ENCODE measurements around the gene NEK11. TPM values are rescaled to one million over a fixed set of nuclear protein-coding genes. Genes with fewer than 3 reads are reported as not detected.

Gene NEK11
- polyA plus RNA-seq, 3 donors = 0.31 to 0.56 (median 0.43) TPM

DNA sequence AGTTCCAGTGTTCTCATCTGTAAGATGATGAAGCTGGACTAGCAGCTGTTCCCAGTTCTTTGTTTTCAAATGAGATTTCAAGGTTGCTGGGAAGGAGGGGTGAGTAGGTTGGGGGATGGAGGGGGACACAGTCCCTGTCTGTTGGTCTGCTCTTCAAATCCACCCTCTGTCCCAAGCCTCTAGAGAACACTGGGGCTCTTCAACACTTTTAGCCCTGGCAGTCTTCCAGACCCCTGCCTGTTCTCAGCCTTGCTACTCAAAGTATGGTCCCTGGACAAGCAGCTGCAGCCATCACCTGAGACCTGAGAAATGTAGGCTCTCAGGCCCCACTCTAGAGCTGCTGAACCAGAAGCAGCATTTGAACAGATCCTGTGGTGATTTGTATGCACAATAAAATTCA lies 41.3 kb downstream of the NEK11 start:
- Mint-ChIP-seq H3K27me3 (ENCODE audit: low read depth in 3 of 3) (peaks cover 0 to 1% (median 0%) of the 10 kb centered on the region in 3 donors), H3K27ac (no peak overlapping the region), H3K4me3 (no peak overlapping the region), H3K9me3 (peaks cover 0 to 2% (median 0%) of the 10 kb centered on the region in 7 donors), H3K4me1 (peaks cover 4% of the 10 kb centered on the region), H3K36me3 (no peaks in the 10 kb centered on the region)
- Histone ChIP-seq H3K27me3 (ENCODE audit: control insufficient read depth in 2 of 2, insufficient read depth in 2 of 2, low read length in 2 of 2) (no peaks in the 10 kb centered on the region), H2AFZ (ENCODE audit: insufficient read depth, low read depth, low read length, poor library complexity, severe bottlenecking) (no peak overlapping the region), H3K27ac (ENCODE audit: low read depth in 1 of 2, low read length in 2 of 2) (no peak overlapping the region), H3K9ac (ENCODE audit: insufficient read depth, low read length, poor library complexity, severe bottlenecking) (no peak overlapping the region), H3K4me2 (replicated peaks; ENCODE audit: extremely low read depth, low read length, poor library complexity, severe bottlenecking) (no peak overlapping the region), H3K79me2 (ENCODE audit: insufficient read depth, low read length) (no peaks in the 10 kb centered on the region), H3K9me3 (replicated peaks in 1 of 2; ENCODE audit: control insufficient read depth in 1 of 2, insufficient read depth in 1 of 2, low read length in 2 of 2) (no peaks in the 10 kb centered on the region), H3K4me1 (ENCODE audit: control insufficient read depth in 1 of 2, insufficient read depth in 2 of 2, low read length in 2 of 2) (no peaks in the 10 kb centered on the region), H3K4me3 (replicated peaks in 1 of 3; ENCODE audit: low read depth in 2 of 3, low read length in 3 of 3) (no peak overlapping the region), H4K20me1 (ENCODE audit: insufficient read depth, low read length) (no peaks in the 10 kb centered on the region), H3K36me3 (replicated peaks in 1 of 2; ENCODE audit: control insufficient read depth in 1 of 2, insufficient read depth in 2 of 2, low read length in 2 of 2) (no peaks in the 10 kb centered on the region)
- TF ChIP-seq, protein P1, sequence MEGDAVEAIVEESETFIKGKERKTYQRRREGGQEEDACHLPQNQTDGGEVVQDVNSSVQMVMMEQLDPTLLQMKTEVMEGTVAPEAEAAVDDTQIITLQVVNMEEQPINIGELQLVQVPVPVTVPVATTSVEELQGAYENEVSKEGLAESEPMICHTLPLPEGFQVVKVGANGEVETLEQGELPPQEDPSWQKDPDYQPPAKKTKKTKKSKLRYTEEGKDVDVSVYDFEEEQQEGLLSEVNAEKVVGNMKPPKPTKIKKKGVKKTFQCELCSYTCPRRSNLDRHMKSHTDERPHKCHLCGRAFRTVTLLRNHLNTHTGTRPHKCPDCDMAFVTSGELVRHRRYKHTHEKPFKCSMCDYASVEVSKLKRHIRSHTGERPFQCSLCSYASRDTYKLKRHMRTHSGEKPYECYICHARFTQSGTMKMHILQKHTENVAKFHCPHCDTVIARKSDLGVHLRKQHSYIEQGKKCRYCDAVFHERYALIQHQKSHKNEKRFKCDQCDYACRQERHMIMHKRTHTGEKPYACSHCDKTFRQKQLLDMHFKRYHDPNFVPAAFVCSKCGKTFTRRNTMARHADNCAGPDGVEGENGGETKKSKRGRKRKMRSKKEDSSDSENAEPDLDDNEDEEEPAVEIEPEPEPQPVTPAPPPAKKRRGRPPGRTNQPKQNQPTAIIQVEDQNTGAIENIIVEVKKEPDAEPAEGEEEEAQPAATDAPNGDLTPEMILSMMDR (IDR thresholded peaks at IDR 0.05) = no peak
- no peak for DNase-seq
- intact Hi-C loops (cut with micrococcal nuclease) = no loop called here

DNA sequence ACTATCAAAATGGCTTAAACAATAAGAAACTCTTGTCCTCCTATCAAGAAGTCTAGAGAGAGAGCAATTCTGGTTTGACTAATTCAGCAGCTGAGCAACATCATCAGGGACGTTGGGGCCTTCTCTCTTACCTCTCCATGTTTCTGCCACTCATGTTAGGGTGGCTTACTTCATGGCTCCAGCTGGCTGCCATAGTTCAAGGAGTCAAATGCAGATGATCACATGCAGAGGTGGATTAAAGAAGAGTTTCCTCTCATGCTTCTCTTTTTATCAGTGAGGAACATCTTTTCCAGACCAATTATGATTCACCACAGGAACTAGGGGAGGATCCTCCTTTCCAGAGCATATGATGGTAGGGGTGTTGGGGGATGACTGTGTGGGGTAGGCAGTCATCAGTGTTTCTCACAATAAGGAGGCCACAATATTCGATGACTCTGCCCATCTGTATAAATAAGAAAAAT lies 45.5 kb downstream of the NEK11 start:
- H3K9me3 Mint-ChIP-seq = no peaks in the 10 kb centered on the region
- Histone ChIP-seq H3K4me2 (replicated peaks; ENCODE audit: extremely low read depth, low read length, poor library complexity, severe bottlenecking) (no peak overlapping the region), H3K4me3 (replicated peaks in 1 of 3; ENCODE audit: low read depth in 2 of 3, low read length in 3 of 3) (no peak overlapping the region), H3K27me3 (ENCODE audit: control insufficient read depth in 2 of 2, insufficient read depth in 2 of 2, low read length in 2 of 2) (no peaks in the 10 kb centered on the region), H4K20me1 (ENCODE audit: insufficient read depth, low read length) (no peaks in the 10 kb centered on the region), H3K9me3 (replicated peaks in 1 of 2; ENCODE audit: control insufficient read depth in 1 of 2, insufficient read depth in 1 of 2, low read length in 2 of 2) (no peaks in the 10 kb centered on the region), H3K36me3 (replicated peaks in 1 of 2; ENCODE audit: control insufficient read depth in 1 of 2, insufficient read depth in 2 of 2, low read length in 2 of 2) (no peaks in the 10 kb centered on the region), H3K27ac (ENCODE audit: low read depth in 1 of 2, low read length in 2 of 2) (no peak overlapping the region), H3K79me2 (ENCODE audit: insufficient read depth, low read length) (no peaks in the 10 kb centered on the region), H3K9ac (ENCODE audit: insufficient read depth, low read length, poor library complexity, severe bottlenecking) (no peak overlapping the region), H3K4me1 (ENCODE audit: control insufficient read depth in 1 of 2, insufficient read depth in 2 of 2, low read length in 2 of 2) (no peaks in the 10 kb centered on the region), H2AFZ (ENCODE audit: insufficient read depth, low read depth, low read length, poor library complexity, severe bottlenecking) (no peak overlapping the region)
- H3K36me3 Mint-ChIP-seq = no peaks in the 10 kb centered on the region
- peaks cover 8% of the 10 kb centered on the region for H3K4me1 Mint-ChIP-seq
- TF ChIP-seq, protein P1 (IDR thresholded peaks at IDR 0.05) = no peak
- intact Hi-C loops (cut with micrococcal nuclease) = no loop called here
- peaks cover 0 to 3% (median 0%) of the 10 kb centered on the region in 3 donors for H3K27me3 Mint-ChIP-seq (ENCODE audit: low read depth in 3 of 3)
- peak in 2 of 3 donors; percentile 1 to 28 for DNase-seq
- peak overlapping the region in 4 of 7 donors; percentile 11 to 37 (median 18) for H3K27ac Mint-ChIP-seq
- no peak overlapping the region for H3K4me3 Mint-ChIP-seq
- WGBS (ENCODE audit: insufficient coverage) = 80% methylated on average over 1 of the region's 2 CpGs
